Fibroblast of gingiva (primary cell): ENCODE measurements around the gene PFKFB4.
"Not testable (repeated sequence)": the region's sequence is repeated elsewhere in the genome, so short reads cannot be mapped to it uniquely, and the experiment has no call there.

Experiments
- DNase-seq: peaks from one replicate; pipeline ENCODE4 v3.0.0-alpha.2; 2011; ENCODE audit warnings: low read depth

Gene PFKFB4

GRCh38 chr3:48530701-48531100, 25.9 kb downstream of the PFKFB4 start:
- DNase-seq: not testable (repeated sequence)

- DNase-seq: peak; percentile 22
These were observed 27.8 kb downstream of the PFKFB4 start for GRCh38 chr3:48528754-48529153.

GRCh38 chr3:48528048-48528447, 28.6 kb downstream of the PFKFB4 start:
- no peak for DNase-seq

GRCh38 chr3:48524970-48525369, 31.6 kb downstream of the PFKFB4 start:
- no peak for DNase-seq

GRCh38 chr3:48521635-48522034, 35.0 kb downstream of the PFKFB4 start:
- no peak for DNase-seq

GRCh38 chr3:48519277-48519643, 37.3 kb downstream of the PFKFB4 start:
- DNase-seq: no peak

GRCh38 chr3:48518638-48519276, 37.8 kb downstream of the PFKFB4 start:
- DNase-seq: no peak

- no peak for DNase-seq
These were observed 38.5 kb downstream of the PFKFB4 start for GRCh38 chr3:48518069-48518468.

- DNase-seq: no peak
These were observed 40.0 kb downstream of the PFKFB4 start for GRCh38 chr3:48516571-48516970.

GRCh38 chr3:48514431-48515227, 42.0 kb downstream of the PFKFB4 start:
- no peak for DNase-seq

- DNase-seq: no peak
These were observed 45.1 kb downstream of the PFKFB4 start for GRCh38 chr3:48511551-48511950.

GRCh38 chr3:48507256-48508061, 49.1 kb downstream of the PFKFB4 start:
- peak; percentile 44 for DNase-seq

GRCh38 chr3:48505968-48506504, 50.6 kb downstream of the PFKFB4 start:
- no peak for DNase-seq

- no peak for DNase-seq
These were observed 51.5 kb downstream of the PFKFB4 start for GRCh38 chr3:48505146-48505545.

GRCh38 chr3:48504051-48504946, 52.3 kb downstream of the PFKFB4 start, which contains the start of gene SHISA5:
TSS of gene SHISA5 (minus strand) at chr3:48504174. CDS start at chr3:48504094, 80 bp downstream.
- DNase-seq: peak; percentile 80

- peak; percentile 26 for DNase-seq
These were observed 53.1 kb downstream of the PFKFB4 start for GRCh38 chr3:48503401-48504050.

GRCh38 chr3:48502728-48503168, 53.9 kb downstream of the PFKFB4 start:
- DNase-seq: no peak

- DNase-seq: no peak
These were observed 54.5 kb downstream of the PFKFB4 start for GRCh38 chr3:48502121-48502520.

GRCh38 chr3:48501196-48501595, 55.4 kb downstream of the PFKFB4 start:
- DNase-seq: no peak

GRCh38 chr3:48500656-48501055, 55.9 kb downstream of the PFKFB4 start:
- DNase-seq: no peak

- no peak for DNase-seq
These were observed 63.5 kb downstream of the PFKFB4 start for GRCh38 chr3:48493203-48493501.
